H9 (cell line): ENCODE results near the gene FAM210A. TPM values are rescaled to one million over a fixed set of nuclear protein-coding genes. Genes with fewer than 3 reads are reported as not detected.

Experiments
- DNase-seq: peaks from one replicate; pipeline ENCODE4 v3.0.0-alpha.2; 2017
- H2AFZ ChIP-seq: one replicate; pipeline ENCODE4 v1.6.1; 2013; ENCODE audit warnings: mild to moderate bottlenecking, low read length, control low read depth, moderate library complexity
- H2AK5ac ChIP-seq: 2 replicates; pipeline ENCODE4 v1.6.1; 2013; ENCODE audit warnings: low read length, control low read depth, mixed read lengths; ENCODE audit not compliant: insufficient read length
- H2BK120ac ChIP-seq: one replicate; pipeline ENCODE4 v1.6.1; 2013; ENCODE audit warnings: low read depth, mild to moderate bottlenecking, low read length, control low read depth, inconsistent platforms; ENCODE audit not compliant: poor library complexity, severe bottlenecking
- H2BK12ac ChIP-seq: 2 replicates; pipeline ENCODE4 v1.6.1; 2013; ENCODE audit warnings: low read length, control low read depth, mixed read lengths, low read depth; ENCODE audit not compliant: insufficient read length
- H2BK15ac ChIP-seq: 2 replicates; pipeline ENCODE4 v1.6.1; 2013; ENCODE audit warnings: low read depth, low read length, control low read depth
- H2BK20ac ChIP-seq: one replicate; pipeline ENCODE4 v1.6.1; 2013; ENCODE audit warnings: low read depth, mild to moderate bottlenecking, low read length, control low read depth, inconsistent platforms; ENCODE audit not compliant: poor library complexity, severe bottlenecking
- H2BK5ac ChIP-seq: 2 replicates; pipeline ENCODE4 v1.6.1; 2013; ENCODE audit warnings: low read length, control low read depth, mixed read lengths; ENCODE audit not compliant: insufficient read length
- H3K14ac ChIP-seq: 2 replicates; pipeline ENCODE4 v1.6.1; 2013; ENCODE audit warnings: low read length, control low read depth; ENCODE audit not compliant: insufficient read depth
- H3K18ac ChIP-seq: 2 replicates; pipeline ENCODE4 v1.6.1; 2013; ENCODE audit warnings: low read depth, mild to moderate bottlenecking, mixed read lengths, low read length, control low read depth; ENCODE audit not compliant: insufficient read length
- H3K23ac ChIP-seq: 2 replicates; pipeline ENCODE4 v1.6.1; 2013; ENCODE audit warnings: low read length, control low read depth, mixed read lengths, low read depth; ENCODE audit not compliant: insufficient read length
- H3K23me2 ChIP-seq: 2 replicates; pipeline ENCODE4 v1.6.1; 2013; ENCODE audit warnings: low read depth, mild to moderate bottlenecking, mixed read lengths, low read length, control low read depth; ENCODE audit not compliant: insufficient read length, poor library complexity, severe bottlenecking
- H3K27ac ChIP-seq: 2 replicates; pipeline ENCODE4 v1.5.1; 2013; ENCODE audit warnings: low read length, control low read depth, mixed read lengths, low read depth; ENCODE audit not compliant: insufficient read length
- H3K27me3 ChIP-seq: 2 replicates; pipeline ENCODE4 v1.6.1; 2013; ENCODE audit warnings: low read length, control low read depth, inconsistent platforms; ENCODE audit not compliant: insufficient read depth
- H3K4ac ChIP-seq: 2 replicates; pipeline ENCODE4 v1.6.1; 2013; ENCODE audit warnings: low read depth, mild to moderate bottlenecking, control low read depth, inconsistent platforms, low read length, moderate library complexity
- H3K4me1 ChIP-seq: 2 replicates; pipeline ENCODE4 v1.6.1; 2013; ENCODE audit warnings: low read length, control low read depth, inconsistent platforms; ENCODE audit not compliant: insufficient read depth
- H3K4me2 ChIP-seq: 2 replicates; pipeline ENCODE4 v1.6.1; 2013; ENCODE audit warnings: low read length, control low read depth, mixed read lengths; ENCODE audit not compliant: insufficient read length, insufficient read depth
- H3K56ac ChIP-seq: 2 replicates; pipeline ENCODE4 v1.6.1; 2013; ENCODE audit warnings: low read depth, mild to moderate bottlenecking, mixed read lengths, low read length, control low read depth; ENCODE audit not compliant: insufficient read length
- H3K79me1 ChIP-seq: 2 replicates; pipeline ENCODE4 v1.6.1; 2013; ENCODE audit warnings: low read depth, mild to moderate bottlenecking, moderate library complexity, low read length, control low read depth, inconsistent platforms; ENCODE audit not compliant: insufficient read depth, poor library complexity, severe bottlenecking
- H3K79me2 ChIP-seq: 2 replicates; pipeline ENCODE4 v1.6.1; 2013; ENCODE audit warnings: low read length, control low read depth, inconsistent platforms; ENCODE audit not compliant: insufficient read depth
- H3K9ac ChIP-seq: 2 replicates; pipeline ENCODE4 v1.6.1; 2013; ENCODE audit warnings: low read length, control low read depth, mixed read lengths; ENCODE audit not compliant: insufficient read length; ENCODE audit errors: extremely low read depth
- H3K9me3 ChIP-seq: one replicate; pipeline ENCODE4 v1.6.1; 2013; ENCODE audit warnings: low read depth, low read length, inconsistent platforms; ENCODE audit not compliant: control insufficient read depth
- H3T11ph ChIP-seq: one replicate; pipeline ENCODE4 v1.6.1; 2013; ENCODE audit warnings: mild to moderate bottlenecking, low read length, control low read depth, inconsistent platforms
- H4K20me1 ChIP-seq: one replicate; pipeline ENCODE4 v1.6.1; 2013; ENCODE audit not compliant: control insufficient read depth, insufficient read length, insufficient read depth
- H4K5ac ChIP-seq: 2 replicates; pipeline ENCODE4 v1.6.1; 2013; ENCODE audit warnings: low read depth, mild to moderate bottlenecking, mixed read lengths, low read length, control low read depth; ENCODE audit not compliant: insufficient read length
- H4K8ac ChIP-seq: replicated peaks from 2 replicates; pipeline ENCODE4 v1.6.1; 2013; ENCODE audit warnings: low read length, control low read depth, mixed read lengths, low read depth; ENCODE audit not compliant: insufficient read length
- H4K91ac ChIP-seq: 2 replicates; pipeline ENCODE4 v1.6.1; 2013; ENCODE audit warnings: low read depth, mild to moderate bottlenecking, moderate library complexity, mixed read lengths, low read length, control low read depth; ENCODE audit not compliant: insufficient read length
- H3K27ac Mint-ChIP-seq, 3 experiments: 2 replicates in 2 of 3; 3 replicates in 1 of 3; pipeline ENCODE4 v1.8.0; 2020 to 2021; ENCODE audit warnings: mixed read lengths in 3 of 3, mild to moderate bottlenecking in 1 of 3, moderate library complexity in 1 of 3
- H3K27me3 Mint-ChIP-seq: 2 replicates; pipeline ENCODE4 v1.8.0; 2021; ENCODE audit warnings: low read depth, mild to moderate bottlenecking, moderate library complexity, mixed read lengths
- H3K36me3 Mint-ChIP-seq, 3 experiments: 2 replicates in 2 of 3; 3 replicates in 1 of 3; pipeline ENCODE4 v1.8.0; 2020 to 2021; ENCODE audit warnings: low read depth in 3 of 3, mixed read lengths in 3 of 3; ENCODE audit not compliant: insufficient read depth in 1 of 3
- H3K4me1 Mint-ChIP-seq, 2 experiments: 2 replicates each; pipeline ENCODE4 v1.8.0; 2020; ENCODE audit warnings: mixed read lengths in 2 of 2
- H3K4me3 Mint-ChIP-seq, 2 experiments: 2 replicates in 1 of 2; 3 replicates in 1 of 2; pipeline ENCODE4 v1.8.0; 2020 to 2021; ENCODE audit warnings: mild to moderate bottlenecking in 2 of 2, mixed read lengths in 2 of 2, moderate library complexity in 1 of 2
- H3K9me3 Mint-ChIP-seq, 2 experiments: 2 replicates in 1 of 2; 3 replicates in 1 of 2; pipeline ENCODE4 v1.8.0; 2020; ENCODE audit warnings: mild to moderate bottlenecking in 2 of 2, mixed read lengths in 2 of 2, moderate library complexity in 1 of 2
- WGBS: extraction: QIAGEN DNeasy Blood & Tissue Kit; methylation state at CpG from one replicate; pipeline ENCODE4 v1.1.7; 2013; ENCODE audit warnings: missing lambda C conversion rate, low lambda C conversion rate, mixed read lengths; ENCODE audit not compliant: insufficient read length; ENCODE audit errors: extremely low coverage; 5-methylcytosine and 5-hydroxymethylcytosine counted together
- total RNA-seq: library from RNA; stranded (reverse); gene quantifications from 2 replicates; pipeline ENCODE4 v1.2.1, GENCODE V29; 2021
- TF ChIP-seq, protein P1 (sequence below): fragments of 200-600 bp; sonication (generic); conservative IDR thresholded peaks from 3 replicates; pipeline ENCODE4 v1.8.0; 2021; ENCODE audit warnings: antibody characterized with exemption, mild to moderate bottlenecking

FAM210A gene
- total RNA-seq, 1 experiment from 2014 or later: 22.5 TPM

DNA sequence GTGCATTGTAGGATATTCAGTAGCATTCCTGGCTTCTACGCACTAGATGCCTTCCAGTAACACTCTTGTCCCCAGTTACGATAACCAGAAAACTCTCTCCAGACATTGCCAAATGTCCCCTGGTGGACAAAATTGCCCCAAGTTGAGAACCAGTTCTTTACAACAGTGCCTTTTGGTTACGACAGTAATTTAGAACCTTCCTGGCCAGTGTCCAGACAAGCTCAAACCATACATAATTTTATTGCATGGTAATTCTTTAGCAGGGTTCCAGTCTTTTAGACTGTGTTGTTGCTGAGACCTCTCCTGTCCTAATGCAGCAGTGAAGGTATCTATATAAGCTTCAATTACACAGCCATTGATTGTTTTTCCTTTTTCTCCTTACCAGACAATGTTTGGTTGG, 20.3 kb upstream of the FAM210A start:
- no peak overlapping the region for H3K14ac ChIP-seq
- H4K8ac ChIP-seq: no peak overlapping the region
- Mint-ChIP-seq H3K4me3 (no peak overlapping the region), H3K27me3 (no peaks in the 10 kb centered on the region), H3K36me3 (peaks cover 41 to 83% (median 70%) of the 10 kb centered on the region in 3 experiments; a peak in 6 of 7 replicates), H3K27ac (no peak overlapping the region), H3K4me1 (no peaks in the 10 kb centered on the region), H3K9me3 (no peaks in the 10 kb centered on the region)
- H4K91ac ChIP-seq: no peak overlapping the region
- no peaks in the 10 kb centered on the region for H3K79me2 ChIP-seq
- H2BK5ac ChIP-seq: no peak overlapping the region
- no peak overlapping the region for H3K9ac ChIP-seq
- H2BK12ac ChIP-seq: no peak overlapping the region
- H4K20me1 ChIP-seq: no peaks in the 10 kb centered on the region
- no peak overlapping the region for H3K23ac ChIP-seq
- H3K4ac ChIP-seq: no peak overlapping the region
- H3K18ac ChIP-seq: no peak overlapping the region
- H3T11ph ChIP-seq: no peak overlapping the region
- no peaks in the 10 kb centered on the region for H3K27me3 ChIP-seq
- no peak overlapping the region for H2AK5ac ChIP-seq
- no peak overlapping the region for H3K56ac ChIP-seq
- WGBS: no CpG with 5 or more reads among the region's 3 CpGs
- no peak for DNase-seq
- no peak overlapping the region for H2BK15ac ChIP-seq
- no peak overlapping the region for H4K5ac ChIP-seq
- H2AFZ ChIP-seq: no peak overlapping the region
- H3K23me2 ChIP-seq: no peaks in the 10 kb centered on the region
- H3K4me1 ChIP-seq: no peaks in the 10 kb centered on the region
- H2BK120ac ChIP-seq: no peak overlapping the region
- no peaks in the 10 kb centered on the region for H3K79me1 ChIP-seq
- no peak overlapping the region for H3K4me2 ChIP-seq
- TF ChIP-seq, protein P1, sequence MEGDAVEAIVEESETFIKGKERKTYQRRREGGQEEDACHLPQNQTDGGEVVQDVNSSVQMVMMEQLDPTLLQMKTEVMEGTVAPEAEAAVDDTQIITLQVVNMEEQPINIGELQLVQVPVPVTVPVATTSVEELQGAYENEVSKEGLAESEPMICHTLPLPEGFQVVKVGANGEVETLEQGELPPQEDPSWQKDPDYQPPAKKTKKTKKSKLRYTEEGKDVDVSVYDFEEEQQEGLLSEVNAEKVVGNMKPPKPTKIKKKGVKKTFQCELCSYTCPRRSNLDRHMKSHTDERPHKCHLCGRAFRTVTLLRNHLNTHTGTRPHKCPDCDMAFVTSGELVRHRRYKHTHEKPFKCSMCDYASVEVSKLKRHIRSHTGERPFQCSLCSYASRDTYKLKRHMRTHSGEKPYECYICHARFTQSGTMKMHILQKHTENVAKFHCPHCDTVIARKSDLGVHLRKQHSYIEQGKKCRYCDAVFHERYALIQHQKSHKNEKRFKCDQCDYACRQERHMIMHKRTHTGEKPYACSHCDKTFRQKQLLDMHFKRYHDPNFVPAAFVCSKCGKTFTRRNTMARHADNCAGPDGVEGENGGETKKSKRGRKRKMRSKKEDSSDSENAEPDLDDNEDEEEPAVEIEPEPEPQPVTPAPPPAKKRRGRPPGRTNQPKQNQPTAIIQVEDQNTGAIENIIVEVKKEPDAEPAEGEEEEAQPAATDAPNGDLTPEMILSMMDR: 0 out of 3 replicates have a peak, but pooled peaks have one; percentile 13
- H2BK20ac ChIP-seq: no peak overlapping the region
- no peaks in the 10 kb centered on the region for H3K9me3 ChIP-seq
- no peak overlapping the region for H3K27ac ChIP-seq
